HG03457 (cell line): ENCODE results near the gene C6orf141.
A peak's percentile ranks its signal among the peaks of the same experiment; 100 is the strongest.

Experiments
- ATAC-seq: cut with Tn5 transposase; IDR thresholded peaks from one replicate; pipeline ENCODE4 v1.9.1; 2021; ENCODE audit warnings: moderate number of reproducible peaks; ENCODE audit not compliant: unreplicated experiment

C6orf141 gene

DNA sequence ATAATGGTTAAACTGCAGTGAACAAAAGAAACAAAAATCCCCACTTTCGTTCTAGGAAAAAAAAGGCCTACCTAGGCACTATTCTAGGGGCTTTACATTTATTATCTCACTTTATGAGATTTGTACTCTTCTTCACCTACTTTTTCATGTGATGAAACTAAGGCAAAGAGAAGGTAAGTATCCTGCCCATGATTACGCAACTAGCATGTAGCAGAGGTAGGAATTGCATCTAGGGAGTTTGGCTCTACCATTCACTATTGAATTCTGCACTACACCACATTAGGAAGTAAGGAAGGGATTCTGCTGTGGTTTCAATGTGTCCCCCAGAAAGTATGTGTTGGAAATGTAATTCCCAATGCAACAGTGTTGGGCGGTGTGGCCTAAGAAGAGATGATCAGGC lies 11.4 kb upstream of the C6orf141 start:
- ATAC-seq = no peak

DNA sequence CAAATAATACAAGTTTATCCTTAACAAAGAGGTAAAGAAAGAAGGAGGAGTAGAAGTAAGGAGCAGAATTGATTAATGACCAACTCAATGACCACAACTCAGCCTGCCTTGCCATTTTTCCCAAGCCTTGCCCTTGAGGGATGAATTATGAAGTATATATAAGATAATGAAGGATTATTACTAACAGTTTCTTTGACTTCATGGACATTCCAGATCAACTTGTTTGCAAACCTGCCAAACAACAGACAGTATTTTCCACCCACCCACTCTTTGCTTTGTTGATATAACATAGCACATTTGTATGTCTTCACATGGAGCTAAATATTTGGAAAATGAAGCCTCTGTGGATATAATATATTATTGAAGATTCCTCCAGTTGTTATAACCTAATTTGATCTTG lies 9.9 kb upstream of the C6orf141 start:
- ATAC-seq = no peak

DNA sequence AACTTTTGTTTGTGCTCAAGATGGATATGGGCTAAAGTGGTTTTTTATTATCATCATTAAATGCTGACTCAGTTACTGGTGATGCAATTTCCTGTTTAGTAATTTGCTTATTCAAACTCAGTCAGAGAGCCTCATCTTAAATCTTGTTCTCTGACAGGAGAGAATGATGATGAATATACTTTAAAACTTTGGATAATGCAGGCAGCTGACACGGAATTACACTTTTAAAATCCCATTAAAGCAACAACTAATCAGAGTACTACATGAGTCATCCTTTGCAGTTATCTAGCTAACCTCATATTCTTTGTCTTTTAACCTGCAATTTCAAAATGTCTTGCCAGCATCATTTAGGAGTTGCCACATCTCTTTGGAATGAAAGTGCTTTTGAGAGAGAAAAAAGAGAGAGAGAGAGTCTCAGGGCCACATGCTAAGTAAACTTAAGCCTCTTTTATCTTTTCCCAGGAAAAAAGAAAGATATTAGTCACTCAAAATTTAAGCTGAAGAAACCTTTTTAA lies 9.2 kb upstream of the C6orf141 start:
- no peak for ATAC-seq

DNA sequence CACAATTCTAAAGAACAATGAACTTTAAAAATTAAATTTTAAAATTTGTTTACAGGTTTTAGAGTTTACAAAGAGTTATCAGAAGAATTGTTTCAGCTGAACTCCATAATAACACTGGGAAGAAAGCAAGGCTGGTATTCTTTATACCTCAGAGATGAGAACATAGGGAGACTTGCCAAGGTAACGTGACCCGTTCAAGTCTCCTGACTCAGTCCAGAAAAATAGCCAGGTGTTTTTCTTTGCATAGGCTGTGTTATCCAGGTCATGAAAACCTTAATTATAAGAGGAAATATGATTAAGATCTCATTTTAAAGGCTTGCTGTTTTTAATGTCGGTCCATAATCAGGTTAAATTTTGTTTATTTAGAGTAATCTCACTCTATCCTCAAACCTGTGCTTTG lies 8.5 kb upstream of the C6orf141 start:
- no peak for ATAC-seq

DNA sequence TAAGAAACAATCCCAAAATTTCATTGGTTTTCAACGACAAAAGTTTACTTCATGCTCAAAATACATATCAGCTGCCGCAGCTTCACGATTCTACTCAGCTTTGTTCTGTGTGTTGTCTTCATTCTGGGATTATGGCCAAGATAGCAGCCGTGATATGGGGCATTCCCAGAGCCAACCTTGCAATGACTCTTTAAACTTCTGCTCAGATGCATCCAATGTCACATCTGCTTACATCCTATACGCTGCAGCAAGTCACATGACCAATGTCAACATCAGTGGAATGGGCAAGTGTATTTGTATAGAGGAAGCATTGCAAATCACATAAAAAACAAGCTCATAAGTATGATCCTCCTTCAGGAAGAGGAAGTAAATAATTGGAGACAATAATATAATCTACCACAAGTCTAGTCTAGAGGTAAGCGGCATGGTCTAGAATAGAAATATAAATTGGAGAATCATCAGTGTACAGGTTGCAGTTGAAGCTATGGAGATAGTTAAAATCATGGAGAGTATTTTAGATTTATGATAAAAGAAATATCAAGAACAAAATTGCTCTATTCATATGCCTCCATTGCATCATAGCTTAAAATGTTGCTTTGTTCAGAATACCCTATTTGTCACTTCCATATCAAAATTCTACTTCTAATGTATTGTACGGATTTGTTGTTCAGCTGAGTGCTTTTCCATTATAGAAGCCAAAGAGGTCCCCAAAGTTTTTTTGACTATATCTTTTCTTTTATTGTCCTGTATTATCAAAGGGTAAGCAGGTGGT lies 7.2 kb upstream of the C6orf141 start:
- no peak for ATAC-seq

DNA sequence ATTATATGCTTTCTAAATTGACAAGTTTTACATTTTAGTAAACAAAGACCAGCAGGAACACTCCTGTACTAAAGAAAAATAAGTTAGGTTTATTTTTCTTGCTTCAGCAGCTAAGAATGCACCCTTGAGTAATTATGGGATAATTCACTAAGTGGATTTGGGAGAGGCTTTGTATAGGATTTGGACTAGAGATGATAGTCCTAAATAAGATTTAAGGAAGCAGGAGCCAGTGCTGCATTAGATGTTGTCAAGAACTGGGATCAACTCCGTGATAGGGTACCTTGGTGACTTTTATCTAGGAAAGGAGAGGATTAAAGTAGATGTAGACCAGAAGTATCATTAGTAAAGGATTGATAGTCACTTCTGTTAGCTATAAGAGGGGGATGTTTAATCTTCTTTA lies 4.1 kb upstream of the C6orf141 start:
- no peak for ATAC-seq

DNA sequence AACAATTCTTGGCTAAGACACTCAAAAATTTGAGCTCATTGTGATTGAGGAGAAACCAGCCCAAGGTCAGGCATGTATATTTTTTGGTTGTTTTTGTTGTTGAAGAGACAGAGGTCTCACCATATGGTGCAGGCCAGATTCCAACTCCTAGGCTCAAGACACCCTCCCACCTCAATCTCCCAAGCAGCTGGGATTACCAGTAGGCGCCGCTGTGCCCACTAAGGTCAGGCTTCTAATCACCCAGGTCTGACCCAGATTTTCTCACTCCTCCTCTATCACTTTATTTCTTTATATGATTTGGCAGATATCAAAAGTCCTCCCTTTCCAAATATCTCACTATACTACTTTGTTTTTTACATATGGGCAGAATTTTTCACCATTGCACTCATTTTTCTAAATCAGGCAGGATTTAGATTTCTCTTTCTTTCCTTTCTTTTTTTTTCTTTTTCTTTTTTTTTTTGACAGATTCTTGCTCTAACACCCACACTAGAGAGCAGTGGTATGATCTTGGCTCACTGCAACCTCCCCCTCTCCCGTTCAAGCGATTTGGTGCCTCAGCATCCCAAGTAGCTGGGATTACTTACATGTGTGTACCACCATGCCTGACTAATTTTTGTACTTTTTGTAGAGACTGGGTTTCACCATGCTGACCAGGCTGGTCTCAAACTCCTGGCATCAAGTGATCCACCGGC lies 1.7 kb upstream of the C6orf141 start:
- ATAC-seq = no peak

DNA sequence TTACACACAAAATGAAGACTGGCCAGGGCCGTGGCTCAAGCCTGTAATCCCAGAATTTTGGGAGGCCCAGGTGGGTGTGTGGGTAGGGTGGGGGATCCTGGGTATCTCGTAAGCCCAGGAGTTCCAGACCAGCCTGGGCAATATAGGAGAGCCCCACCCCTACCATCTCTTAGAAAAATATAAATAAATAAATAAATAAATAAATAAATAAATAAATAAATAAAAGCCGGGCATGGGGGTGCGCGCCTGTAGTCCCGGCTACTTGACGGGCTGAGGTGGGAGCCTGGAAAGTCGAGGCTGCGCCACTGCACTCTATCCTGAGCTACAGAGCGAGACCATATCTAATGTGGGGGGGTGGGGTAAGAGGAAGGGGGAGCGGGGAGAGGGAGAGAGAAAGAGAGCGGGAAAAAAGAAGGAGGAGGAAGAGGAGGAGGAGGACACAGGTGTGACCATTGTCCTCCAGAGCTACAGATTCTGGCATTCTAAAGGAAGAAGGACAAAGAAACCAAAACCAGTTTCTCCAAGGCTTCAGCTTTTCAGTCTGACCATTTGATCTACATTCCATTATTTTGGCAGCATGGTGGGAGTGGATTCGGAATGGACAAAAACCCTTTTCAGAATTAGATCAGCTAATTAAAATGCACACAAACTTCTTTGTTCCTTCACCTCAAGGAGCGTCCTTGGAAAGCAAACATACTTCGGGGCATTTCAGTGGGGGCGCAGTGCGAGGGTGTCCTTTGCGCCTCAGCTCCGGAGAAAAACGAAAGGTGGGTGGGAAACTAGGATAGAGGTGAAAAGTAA lies 577 bp upstream of the C6orf141 start:
- no peak for ATAC-seq

DNA sequence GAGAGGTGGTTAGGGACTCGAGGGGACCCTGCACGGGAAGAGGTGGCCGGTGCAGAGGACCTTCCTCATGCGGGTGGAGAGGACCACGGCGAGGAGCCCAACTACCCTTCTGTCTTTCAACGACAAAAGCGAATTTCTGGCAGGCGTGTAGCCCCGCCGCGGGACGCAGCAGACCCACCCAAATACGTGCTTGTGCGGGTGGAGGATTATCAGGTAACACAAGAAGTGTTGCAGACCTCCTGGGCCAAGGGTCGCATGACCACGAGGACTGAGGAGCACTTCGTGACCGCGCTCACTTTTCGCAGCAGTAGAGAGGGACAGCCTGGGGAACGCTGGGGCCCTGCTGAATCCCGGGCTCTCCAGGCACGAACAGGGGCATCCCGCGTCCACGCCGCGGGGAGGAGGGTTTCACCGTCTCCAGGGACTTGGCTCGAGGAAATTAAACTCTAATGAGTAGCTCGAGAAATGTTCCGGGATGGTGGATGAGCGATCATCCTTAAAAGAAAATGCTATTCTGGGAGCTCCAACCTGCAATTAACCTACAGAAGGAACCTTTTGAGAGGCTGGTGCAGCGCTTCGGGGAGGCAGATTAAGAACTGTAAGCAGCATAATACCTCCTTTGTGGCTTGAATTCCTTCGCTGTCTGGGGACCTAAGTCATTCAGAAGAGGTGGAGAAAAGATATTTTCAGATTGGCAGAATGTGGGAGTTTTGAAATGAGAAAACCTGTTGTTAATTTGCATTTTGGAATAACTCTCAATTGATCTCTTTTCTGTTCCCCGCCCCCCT lies 804 bp downstream of the C6orf141 start:
- peak; percentile 26 for ATAC-seq

DNA sequence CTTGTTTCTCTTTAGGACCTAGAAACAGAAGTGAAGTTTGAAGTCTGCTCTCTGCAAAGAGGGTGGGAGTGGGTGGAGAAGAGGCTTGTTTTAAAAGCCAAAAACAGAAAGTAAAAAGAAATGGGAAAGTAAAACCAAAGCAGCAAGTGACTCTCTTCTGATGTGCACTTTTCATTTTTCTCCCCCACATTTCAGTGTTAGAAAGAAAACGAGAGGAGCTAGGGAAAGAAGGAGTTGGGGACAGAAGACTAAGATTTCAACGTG lies 1.3 kb downstream of the C6orf141 start:
- peak; percentile 36 for ATAC-seq

DNA sequence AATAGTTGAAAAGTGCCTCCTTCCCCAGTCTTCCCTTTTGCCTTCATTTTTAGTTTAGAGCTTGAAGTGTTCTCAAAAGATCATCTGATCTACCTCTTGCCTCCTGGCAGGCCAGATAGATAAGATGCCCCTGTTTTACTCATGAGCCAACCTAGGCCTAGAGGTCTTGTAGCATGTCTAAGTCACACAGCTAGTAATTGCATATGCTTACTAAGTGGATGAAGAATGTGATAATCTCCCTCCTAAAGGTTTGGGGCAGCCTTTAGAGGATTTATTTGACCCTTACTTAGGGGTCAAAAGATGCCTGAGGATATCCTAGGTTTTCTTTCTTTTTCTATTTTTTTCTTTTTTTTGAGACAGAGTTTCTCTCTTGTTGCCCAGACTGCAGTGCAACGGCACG lies 2.1 kb downstream of the C6orf141 start:
- no peak for ATAC-seq

DNA sequence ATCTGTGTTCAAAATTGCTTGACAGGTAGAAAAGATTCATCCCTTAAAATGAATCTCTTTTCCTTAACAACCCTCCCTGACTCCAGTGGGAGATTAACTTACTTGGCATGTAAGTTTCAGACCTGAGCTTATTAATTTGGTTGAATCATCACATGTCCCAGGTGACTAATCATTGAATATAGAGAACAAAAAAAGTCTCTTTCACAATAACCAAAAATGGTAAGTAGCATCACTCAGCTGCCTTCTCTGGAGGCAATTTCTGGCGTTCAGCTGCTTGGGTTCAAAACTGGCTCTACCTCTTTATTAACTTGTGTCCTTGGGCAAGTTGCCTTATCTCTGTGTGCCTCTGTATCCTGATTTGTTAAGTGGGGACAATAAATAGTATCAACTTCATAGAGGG lies 2.9 kb downstream of the C6orf141 start:
- ATAC-seq = no peak

DNA sequence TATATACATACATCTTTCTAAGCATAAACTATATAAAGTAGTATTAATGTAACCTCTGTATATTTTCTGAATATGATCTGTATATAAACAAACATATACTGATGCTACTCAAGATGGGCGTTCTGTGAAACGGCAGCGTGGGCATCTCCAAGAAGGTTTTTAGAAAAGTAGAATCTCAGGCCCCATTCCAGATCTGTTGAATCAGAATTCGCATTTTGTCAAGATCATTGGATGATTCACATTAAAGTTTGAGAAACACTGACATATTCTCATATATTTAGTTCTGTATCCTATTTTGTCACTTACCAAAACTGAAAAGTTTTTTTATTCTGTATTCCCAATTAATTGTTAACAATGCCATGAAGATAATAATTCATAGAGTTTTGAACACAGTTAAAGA lies 5.5 kb downstream of the C6orf141 start:
- no peak for ATAC-seq

DNA sequence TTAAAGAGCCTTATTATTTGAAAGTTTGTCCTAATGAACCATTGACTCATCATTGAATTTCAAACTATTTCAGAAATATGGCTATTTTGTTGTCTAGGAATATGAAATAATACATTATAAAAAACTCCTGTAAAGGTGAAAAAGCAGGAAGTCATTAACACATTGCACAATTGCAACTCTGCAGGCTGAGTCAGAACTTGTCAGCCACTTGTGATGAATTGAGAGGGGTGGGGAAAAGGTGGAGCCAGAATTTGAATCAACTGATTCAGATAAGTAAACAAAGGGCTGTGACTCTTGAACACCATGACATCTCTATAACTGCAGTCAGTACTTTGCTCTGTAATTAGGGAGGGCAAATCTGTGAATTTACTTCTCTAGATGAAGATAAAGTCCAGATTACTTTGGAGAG lies 6.0 kb downstream of the C6orf141 start:
- ATAC-seq = no peak

DNA sequence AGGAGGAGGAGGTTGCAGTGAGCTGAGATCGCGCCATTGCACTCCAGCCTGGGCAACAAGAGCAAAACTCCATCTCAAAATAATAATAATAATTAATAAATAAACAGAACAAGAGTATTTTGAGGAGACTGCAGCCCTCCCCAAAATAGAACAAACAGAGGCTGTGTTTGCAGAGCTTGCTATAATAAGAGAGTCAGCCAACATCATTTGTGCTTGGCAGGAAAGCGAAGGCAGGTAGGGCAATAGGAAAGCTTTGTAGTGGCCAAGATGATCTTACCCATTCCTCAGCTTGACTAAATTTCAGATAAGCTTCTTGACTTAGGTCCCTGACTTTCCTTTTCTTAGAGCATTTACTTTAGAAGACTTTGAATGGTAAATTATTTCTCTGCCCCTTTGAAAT lies 6.7 kb downstream of the C6orf141 start:
- ATAC-seq = no peak

DNA sequence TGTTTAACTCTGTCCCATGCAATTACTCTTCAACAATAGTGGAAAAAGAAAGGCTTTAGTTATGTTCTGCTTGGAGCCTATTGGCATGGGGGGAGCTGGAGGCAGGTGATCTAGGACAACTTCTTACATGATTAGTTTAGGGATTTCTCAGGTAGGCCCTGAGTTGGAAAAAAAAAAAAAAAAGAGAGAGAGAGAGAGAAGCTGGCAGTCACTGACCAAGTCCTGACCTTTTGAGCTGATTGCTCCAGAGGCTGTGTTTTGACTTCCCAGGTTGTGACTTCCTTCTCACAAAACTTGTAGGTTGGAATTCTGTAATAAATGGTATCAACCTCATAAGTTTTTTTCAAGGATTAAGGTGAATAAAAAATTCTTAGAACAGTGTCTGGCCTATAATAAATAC lies 7.8 kb downstream of the C6orf141 start:
- ATAC-seq = no peak

DNA sequence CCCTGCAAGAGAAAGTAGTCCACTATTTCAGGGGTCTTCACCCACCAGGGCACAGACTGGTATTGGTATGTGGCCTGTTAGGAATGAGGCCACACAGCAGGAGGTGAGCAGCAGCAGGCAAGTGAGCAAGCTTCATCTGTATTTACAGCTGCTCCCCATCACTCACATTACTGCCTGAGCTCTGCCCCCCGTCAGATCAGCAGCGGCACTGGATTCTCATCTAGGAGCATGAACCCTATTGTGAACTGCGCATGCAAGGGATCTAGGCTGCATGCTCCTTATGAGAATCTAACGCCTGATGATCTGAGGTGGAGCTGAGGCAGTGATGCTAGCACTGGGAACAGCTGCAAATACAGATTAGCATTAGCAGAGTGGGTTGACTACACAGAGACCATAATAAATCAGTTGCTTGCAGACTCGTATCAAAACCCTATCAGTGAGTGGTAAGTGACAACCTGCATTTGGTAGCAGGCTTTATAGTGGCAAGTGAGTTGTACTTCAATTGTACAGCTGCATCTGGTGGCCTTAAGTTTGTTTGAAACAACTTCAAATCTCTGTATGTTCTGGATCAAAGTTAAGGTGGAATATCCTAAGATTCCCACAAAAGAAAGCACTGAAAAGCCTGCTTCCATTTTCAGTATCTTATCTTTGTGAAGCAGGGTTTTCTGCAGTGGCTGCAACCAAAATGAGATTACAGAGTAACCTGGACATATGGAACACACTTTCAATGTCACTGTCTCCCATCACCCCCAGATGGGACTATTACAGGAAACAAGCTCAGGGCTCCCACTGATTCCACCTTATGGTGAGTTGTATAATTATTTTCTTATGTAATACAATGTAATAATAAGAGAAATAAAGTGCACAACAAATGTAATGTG lies 12.8 kb downstream of the C6orf141 start:
- ATAC-seq = no peak

DNA sequence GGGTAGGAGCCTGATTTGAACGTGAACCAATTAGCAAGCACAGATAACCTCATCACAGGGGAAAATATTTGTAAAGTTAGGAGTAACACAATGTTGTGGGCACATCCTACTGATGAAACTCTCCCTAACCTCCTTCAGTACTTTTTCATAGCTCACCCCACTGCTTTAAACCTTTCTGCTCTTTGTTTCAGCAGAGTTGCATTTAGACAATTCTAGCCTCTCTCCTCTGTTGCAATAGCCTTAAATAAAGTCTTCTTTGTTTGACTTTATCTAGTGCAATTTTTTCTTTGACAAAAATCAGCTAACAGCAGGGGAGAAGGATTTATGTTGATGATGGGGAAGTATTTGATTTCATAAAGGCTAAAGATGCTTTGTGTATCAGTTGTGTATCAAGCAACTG lies 14.1 kb downstream of the C6orf141 start:
- ATAC-seq = no peak

DNA sequence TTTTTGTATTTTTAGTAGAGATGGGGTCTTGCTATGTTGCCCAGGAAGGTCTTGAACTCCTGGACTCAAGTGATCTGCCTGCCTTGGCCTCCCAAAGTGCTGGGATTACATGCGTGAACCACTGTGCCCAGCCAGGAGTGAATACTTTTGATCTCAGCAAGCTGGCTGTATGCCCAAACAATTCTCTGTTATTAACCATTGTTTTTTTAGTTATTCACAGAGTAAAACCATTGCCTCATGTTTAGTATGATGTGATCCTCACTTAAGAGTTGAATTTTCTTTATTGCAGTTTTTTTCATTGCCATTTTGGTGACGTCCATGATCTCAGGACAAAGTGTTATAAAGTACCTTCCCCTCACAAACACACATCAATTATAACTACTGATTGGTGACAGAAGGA lies 14.8 kb downstream of the C6orf141 start:
- no peak for ATAC-seq

DNA sequence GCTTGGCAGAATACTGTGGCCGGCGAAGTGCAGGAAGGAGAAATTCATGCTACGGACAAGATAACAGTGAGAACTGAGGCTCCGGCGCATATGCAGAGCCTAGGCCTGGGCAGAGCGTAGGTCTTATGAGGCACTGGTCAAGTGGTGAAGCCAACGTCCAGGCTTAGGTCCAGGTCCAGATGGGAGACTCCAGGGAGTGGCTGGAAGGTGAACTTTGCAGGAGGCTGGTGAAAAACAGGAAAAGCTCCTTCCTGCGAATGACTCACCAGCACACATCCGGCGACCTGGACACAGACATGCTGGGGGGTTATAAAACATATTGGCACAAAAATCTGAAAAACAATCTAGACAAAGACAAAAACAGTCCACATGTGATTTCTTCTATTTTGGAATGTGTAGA lies 15.4 kb downstream of the C6orf141 start:
- no peak for ATAC-seq
